H9 (cell line): ENCODE results near the gene ADAMTS2. TPM values are rescaled to one million over a fixed set of nuclear protein-coding genes. Genes with fewer than 3 reads are reported as not detected.

Source experiments
- DNase-seq: peaks from one replicate; pipeline ENCODE4 v3.0.0-alpha.2; 2017
- H2AFZ ChIP-seq: one replicate; pipeline ENCODE4 v1.6.1; 2013; ENCODE audit warnings: mild to moderate bottlenecking, low read length, control low read depth, moderate library complexity
- H2AK5ac ChIP-seq: 2 replicates; pipeline ENCODE4 v1.6.1; 2013; ENCODE audit warnings: low read length, control low read depth, mixed read lengths; ENCODE audit not compliant: insufficient read length
- H2BK120ac ChIP-seq: one replicate; pipeline ENCODE4 v1.6.1; 2013; ENCODE audit warnings: low read depth, mild to moderate bottlenecking, low read length, control low read depth, inconsistent platforms; ENCODE audit not compliant: poor library complexity, severe bottlenecking
- H2BK12ac ChIP-seq: 2 replicates; pipeline ENCODE4 v1.6.1; 2013; ENCODE audit warnings: low read length, control low read depth, mixed read lengths, low read depth; ENCODE audit not compliant: insufficient read length
- H2BK15ac ChIP-seq: 2 replicates; pipeline ENCODE4 v1.6.1; 2013; ENCODE audit warnings: low read depth, low read length, control low read depth
- H2BK20ac ChIP-seq: one replicate; pipeline ENCODE4 v1.6.1; 2013; ENCODE audit warnings: low read depth, mild to moderate bottlenecking, low read length, control low read depth, inconsistent platforms; ENCODE audit not compliant: poor library complexity, severe bottlenecking
- H2BK5ac ChIP-seq: 2 replicates; pipeline ENCODE4 v1.6.1; 2013; ENCODE audit warnings: low read length, control low read depth, mixed read lengths; ENCODE audit not compliant: insufficient read length
- H3K14ac ChIP-seq: 2 replicates; pipeline ENCODE4 v1.6.1; 2013; ENCODE audit warnings: low read length, control low read depth; ENCODE audit not compliant: insufficient read depth
- H3K18ac ChIP-seq: 2 replicates; pipeline ENCODE4 v1.6.1; 2013; ENCODE audit warnings: low read depth, mild to moderate bottlenecking, mixed read lengths, low read length, control low read depth; ENCODE audit not compliant: insufficient read length
- H3K23ac ChIP-seq: 2 replicates; pipeline ENCODE4 v1.6.1; 2013; ENCODE audit warnings: low read length, control low read depth, mixed read lengths, low read depth; ENCODE audit not compliant: insufficient read length
- H3K23me2 ChIP-seq: 2 replicates; pipeline ENCODE4 v1.6.1; 2013; ENCODE audit warnings: low read depth, mild to moderate bottlenecking, mixed read lengths, low read length, control low read depth; ENCODE audit not compliant: insufficient read length, poor library complexity, severe bottlenecking
- H3K27ac ChIP-seq: 2 replicates; pipeline ENCODE4 v1.5.1; 2013; ENCODE audit warnings: low read length, control low read depth, mixed read lengths, low read depth; ENCODE audit not compliant: insufficient read length
- H3K27me3 ChIP-seq: 2 replicates; pipeline ENCODE4 v1.6.1; 2013; ENCODE audit warnings: low read length, control low read depth, inconsistent platforms; ENCODE audit not compliant: insufficient read depth
- H3K4ac ChIP-seq: 2 replicates; pipeline ENCODE4 v1.6.1; 2013; ENCODE audit warnings: low read depth, mild to moderate bottlenecking, control low read depth, inconsistent platforms, low read length, moderate library complexity
- H3K4me1 ChIP-seq: 2 replicates; pipeline ENCODE4 v1.6.1; 2013; ENCODE audit warnings: low read length, control low read depth, inconsistent platforms; ENCODE audit not compliant: insufficient read depth
- H3K4me2 ChIP-seq: 2 replicates; pipeline ENCODE4 v1.6.1; 2013; ENCODE audit warnings: low read length, control low read depth, mixed read lengths; ENCODE audit not compliant: insufficient read length, insufficient read depth
- H3K56ac ChIP-seq: 2 replicates; pipeline ENCODE4 v1.6.1; 2013; ENCODE audit warnings: low read depth, mild to moderate bottlenecking, mixed read lengths, low read length, control low read depth; ENCODE audit not compliant: insufficient read length
- H3K79me1 ChIP-seq: 2 replicates; pipeline ENCODE4 v1.6.1; 2013; ENCODE audit warnings: low read depth, mild to moderate bottlenecking, moderate library complexity, low read length, control low read depth, inconsistent platforms; ENCODE audit not compliant: insufficient read depth, poor library complexity, severe bottlenecking
- H3K79me2 ChIP-seq: 2 replicates; pipeline ENCODE4 v1.6.1; 2013; ENCODE audit warnings: low read length, control low read depth, inconsistent platforms; ENCODE audit not compliant: insufficient read depth
- H3K9ac ChIP-seq: 2 replicates; pipeline ENCODE4 v1.6.1; 2013; ENCODE audit warnings: low read length, control low read depth, mixed read lengths; ENCODE audit not compliant: insufficient read length; ENCODE audit errors: extremely low read depth
- H3K9me3 ChIP-seq: one replicate; pipeline ENCODE4 v1.6.1; 2013; ENCODE audit warnings: low read depth, low read length, inconsistent platforms; ENCODE audit not compliant: control insufficient read depth
- H3T11ph ChIP-seq: one replicate; pipeline ENCODE4 v1.6.1; 2013; ENCODE audit warnings: mild to moderate bottlenecking, low read length, control low read depth, inconsistent platforms
- H4K20me1 ChIP-seq: one replicate; pipeline ENCODE4 v1.6.1; 2013; ENCODE audit not compliant: control insufficient read depth, insufficient read length, insufficient read depth
- H4K5ac ChIP-seq: 2 replicates; pipeline ENCODE4 v1.6.1; 2013; ENCODE audit warnings: low read depth, mild to moderate bottlenecking, mixed read lengths, low read length, control low read depth; ENCODE audit not compliant: insufficient read length
- H4K8ac ChIP-seq: replicated peaks from 2 replicates; pipeline ENCODE4 v1.6.1; 2013; ENCODE audit warnings: low read length, control low read depth, mixed read lengths, low read depth; ENCODE audit not compliant: insufficient read length
- H4K91ac ChIP-seq: 2 replicates; pipeline ENCODE4 v1.6.1; 2013; ENCODE audit warnings: low read depth, mild to moderate bottlenecking, moderate library complexity, mixed read lengths, low read length, control low read depth; ENCODE audit not compliant: insufficient read length
- H3K27ac Mint-ChIP-seq, 3 experiments: 2 replicates in 2 of 3; 3 replicates in 1 of 3; pipeline ENCODE4 v1.8.0; 2020 to 2021; ENCODE audit warnings: mixed read lengths in 3 of 3, mild to moderate bottlenecking in 1 of 3, moderate library complexity in 1 of 3
- H3K27me3 Mint-ChIP-seq: 2 replicates; pipeline ENCODE4 v1.8.0; 2021; ENCODE audit warnings: low read depth, mild to moderate bottlenecking, moderate library complexity, mixed read lengths
- H3K36me3 Mint-ChIP-seq, 3 experiments: 2 replicates in 2 of 3; 3 replicates in 1 of 3; pipeline ENCODE4 v1.8.0; 2020 to 2021; ENCODE audit warnings: low read depth in 3 of 3, mixed read lengths in 3 of 3; ENCODE audit not compliant: insufficient read depth in 1 of 3
- H3K4me1 Mint-ChIP-seq, 2 experiments: 2 replicates each; pipeline ENCODE4 v1.8.0; 2020; ENCODE audit warnings: mixed read lengths in 2 of 2
- H3K4me3 Mint-ChIP-seq, 2 experiments: 2 replicates in 1 of 2; 3 replicates in 1 of 2; pipeline ENCODE4 v1.8.0; 2020 to 2021; ENCODE audit warnings: mild to moderate bottlenecking in 2 of 2, mixed read lengths in 2 of 2, moderate library complexity in 1 of 2
- H3K9me3 Mint-ChIP-seq, 2 experiments: 2 replicates in 1 of 2; 3 replicates in 1 of 2; pipeline ENCODE4 v1.8.0; 2020; ENCODE audit warnings: mild to moderate bottlenecking in 2 of 2, mixed read lengths in 2 of 2, moderate library complexity in 1 of 2
- WGBS: extraction: QIAGEN DNeasy Blood & Tissue Kit; methylation state at CpG from one replicate; pipeline ENCODE4 v1.1.7; 2013; ENCODE audit warnings: missing lambda C conversion rate, low lambda C conversion rate, mixed read lengths; ENCODE audit not compliant: insufficient read length; ENCODE audit errors: extremely low coverage; 5-methylcytosine and 5-hydroxymethylcytosine counted together
- total RNA-seq: library from RNA; stranded (reverse); gene quantifications from 2 replicates; pipeline ENCODE4 v1.2.1, GENCODE V29; 2021
- TF ChIP-seq, protein P1 (sequence below): fragments of 200-600 bp; sonication (generic); conservative IDR thresholded peaks from 3 replicates; pipeline ENCODE4 v1.8.0; 2021; ENCODE audit warnings: antibody characterized with exemption, mild to moderate bottlenecking

The ADAMTS2 gene
- total RNA-seq, 1 experiment from 2014 or later, result 5.4 TPM

- Histone ChIP-seq H3K27me3 (no peaks in the 10 kb centered on the region), H3K27ac (no peak overlapping the region), H3K9me3 (no peaks in the 10 kb centered on the region), H2BK20ac (no peak overlapping the region), H3K56ac (no peak overlapping the region), H2BK12ac (no peak overlapping the region), H3K23ac (no peak overlapping the region), H3K23me2 (no peaks in the 10 kb centered on the region), H3K4me1 (peaks cover 8% of the 10 kb centered on the region; the same call in 1 of the 2 replicates), H2BK15ac (no peak overlapping the region), H3K18ac (no peak overlapping the region), H2BK5ac (no peak overlapping the region), H2AK5ac (no peak overlapping the region), H3K4ac (no peak overlapping the region), H4K5ac (no peak overlapping the region), H3K79me2 (no peaks in the 10 kb centered on the region), H4K91ac (no peak overlapping the region), H3K4me2 (peak overlapping the region; percentile 9), H3T11ph (no peak overlapping the region), H3K79me1 (no peaks in the 10 kb centered on the region), H2BK120ac (no peak overlapping the region), H4K20me1 (no peaks in the 10 kb centered on the region), H2AFZ (no peak overlapping the region), H3K9ac (no peak overlapping the region), H3K14ac (no peak overlapping the region), H4K8ac (no peak overlapping the region)
- TF ChIP-seq, protein P1, sequence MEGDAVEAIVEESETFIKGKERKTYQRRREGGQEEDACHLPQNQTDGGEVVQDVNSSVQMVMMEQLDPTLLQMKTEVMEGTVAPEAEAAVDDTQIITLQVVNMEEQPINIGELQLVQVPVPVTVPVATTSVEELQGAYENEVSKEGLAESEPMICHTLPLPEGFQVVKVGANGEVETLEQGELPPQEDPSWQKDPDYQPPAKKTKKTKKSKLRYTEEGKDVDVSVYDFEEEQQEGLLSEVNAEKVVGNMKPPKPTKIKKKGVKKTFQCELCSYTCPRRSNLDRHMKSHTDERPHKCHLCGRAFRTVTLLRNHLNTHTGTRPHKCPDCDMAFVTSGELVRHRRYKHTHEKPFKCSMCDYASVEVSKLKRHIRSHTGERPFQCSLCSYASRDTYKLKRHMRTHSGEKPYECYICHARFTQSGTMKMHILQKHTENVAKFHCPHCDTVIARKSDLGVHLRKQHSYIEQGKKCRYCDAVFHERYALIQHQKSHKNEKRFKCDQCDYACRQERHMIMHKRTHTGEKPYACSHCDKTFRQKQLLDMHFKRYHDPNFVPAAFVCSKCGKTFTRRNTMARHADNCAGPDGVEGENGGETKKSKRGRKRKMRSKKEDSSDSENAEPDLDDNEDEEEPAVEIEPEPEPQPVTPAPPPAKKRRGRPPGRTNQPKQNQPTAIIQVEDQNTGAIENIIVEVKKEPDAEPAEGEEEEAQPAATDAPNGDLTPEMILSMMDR, result peak; percentile 59
- H3K27ac Mint-ChIP-seq, result peak overlapping the region; percentile 17 to 92 (median 32); a peak in 3 of 7 replicates
- H3K36me3 Mint-ChIP-seq, result 0 out of 7 replicates have a peak, but pooled peaks cover 0 to 3% (median 2%) of the 10 kb centered on the region in 3 experiments
- H3K4me1 Mint-ChIP-seq, result peaks cover 63 to 74% of the 10 kb centered on the region in 2 experiments
- no peak overlapping the region; a peak in 1 of 5 replicates for H3K4me3 Mint-ChIP-seq
- peak; percentile 69 for DNase-seq
- no CpG with 5 or more reads among the region's 9 CpGs for WGBS
- H3K27me3 Mint-ChIP-seq, result no peaks in the 10 kb centered on the region
- H3K9me3 Mint-ChIP-seq, result no peaks in the 10 kb centered on the region; a peak in 1 of 5 replicates
Observed at GRCh38 chr5:179187229-179187678, 158.0 kb downstream of the ADAMTS2 start.
